SU-DHL-6 (cell line): Measurements from ENCODE around the gene HPD.

Experiments
- CTCF ChIP-seq: fragments of 200-600 bp; sonication (generic); IDR thresholded peaks from one replicate; pipeline ENCODE4 v1.5.1; 2017; ENCODE audit warnings: antibody characterized with exemption, mild to moderate bottlenecking, low read length, moderate library complexity; ENCODE audit not compliant: insufficient read depth, poor library complexity, severe bottlenecking
- EZH2phosphoT487 ChIP-seq: fragments of 200-600 bp; sonication (generic), shearing (Covaris generic); conservative IDR thresholded peaks from 2 replicates; pipeline ENCODE4 v1.6.1; 2018; ENCODE audit warnings: mild to moderate bottlenecking, antibody characterized with exemption, low read length, moderate library complexity, mixed read lengths

GRCh38 chr12:121823727-121824115 lies 34.9 kb downstream of the HPD start:
- no peak for TF ChIP-seq CTCF
- TF ChIP-seq EZH2phosphoT487 = no peak
